Testis (tissue), 2 donors: ENCODE results near the gene VWA8.

Experiments used
- CTCF ChIP-seq, 3 experiments: fragments of 450-650 bp in 2 of 3; fragments of 200-600 bp in 1 of 3; sonication (generic) in 1 of 3; IDR thresholded peaks; one replicate each; pipeline ENCODE4 v1.5.1; 2016 to 2019; ENCODE audit warnings: antibody characterized with exemption in 3 of 3, mild to moderate bottlenecking in 2 of 3, moderate library complexity in 1 of 3
- POLR2A ChIP-seq: fragments of 450-650 bp; IDR thresholded peaks from one replicate; pipeline ENCODE4 v1.6.1; 2017; ENCODE audit warnings: antibody characterized with exemption, mild to moderate bottlenecking, moderate library complexity

- TF ChIP-seq POLR2A (no peak), CTCF (IDR thresholded peaks at IDR 0.05) (no peak)
These were observed 396.9 kb downstream of the VWA8 start for GRCh38 chr13:41563984-41564365.
